HEK293 (cell line): ENCODE data around the gene MBLAC1.

Source experiments
- CTCF ChIA-PET: fragments of 350-600 bp; formaldehyde crosslinking; extraction: SDS; loops from one replicate; lab custom pipeline; 2021; ENCODE audit warnings: antibody characterized with exemption; lab: Yijun Ruan, JAX
- POLR2A ChIA-PET: fragments of 300-600 bp; formaldehyde crosslinking; extraction: SDS; loops from one replicate; lab custom pipeline; 2020; ENCODE audit warnings: antibody characterized with exemption, inconsistent platforms; lab: Yijun Ruan, JAX
- H3K27ac ChIP-seq: fragments of 200-500 bp; sonication (Bioruptor generic); 2 replicates; pipeline ENCODE4 v1.5.1; 2014; ENCODE audit warnings: low read depth, low read length, control low read depth, inconsistent platforms; ENCODE audit errors: extremely low read depth
- H3K36me3 ChIP-seq, 2 experiments: fragments of 200-500 bp in 1 of 2; sonication (Bioruptor generic) in 1 of 2; 1 replicate in 1 of 2; 2 replicates in 1 of 2; pipeline ENCODE4 v1.5.1; 2014 to 2017; ENCODE audit warnings: inconsistent platforms in 2 of 2, low read length in 2 of 2; ENCODE audit not compliant: control insufficient read depth in 2 of 2, insufficient read depth in 1 of 2
- H3K4me1 ChIP-seq: fragments of 200-500 bp; sonication (Bioruptor generic); 2 replicates; pipeline ENCODE4 v1.5.1; 2014; ENCODE audit warnings: mild to moderate bottlenecking, low read length, inconsistent platforms; ENCODE audit not compliant: control insufficient read depth, insufficient read depth
- H3K4me3 ChIP-seq: 2 replicates; pipeline ENCODE4 v1.5.1; 2011; ENCODE audit warnings: low read depth, mild to moderate bottlenecking, control low read depth, low read length, moderate library complexity
- H3K9me3 ChIP-seq: fragments of 200-500 bp; sonication (Bioruptor generic); 2 replicates; pipeline ENCODE4 v1.5.1; 2014; ENCODE audit warnings: low read depth, low read length, inconsistent platforms; ENCODE audit not compliant: control insufficient read depth, insufficient read depth
- MZF1 ChIP-seq: fragments of 450-650 bp; formaldehyde crosslinking; IDR thresholded peaks from 2 replicates; pipeline ENCODE4 v1.5.1; 2017; ENCODE audit warnings: missing biosample characterization, missing genetic modification characterization, borderline replicate concordance
- TRIM28 ChIP-seq: IDR thresholded peaks from 2 replicates; pipeline ENCODE4 v1.6.1; 2011; ENCODE audit warnings: low read length, control low read depth, borderline replicate concordance
- ZBTB17 ChIP-seq: fragments of 450-650 bp; formaldehyde crosslinking; IDR thresholded peaks from 2 replicates; pipeline ENCODE4 v1.5.1; 2016; ENCODE audit warnings: missing biosample characterization, missing genetic modification characterization
- ZBTB20 ChIP-seq: fragments of 450-650 bp; formaldehyde crosslinking; IDR thresholded peaks from 2 replicates; pipeline ENCODE4 v1.5.1; 2016; ENCODE audit warnings: missing biosample characterization, missing genetic modification characterization
- ZBTB44 ChIP-seq: fragments of 450-650 bp; IDR thresholded peaks from 2 replicates; pipeline ENCODE4 v1.5.1; 2018; ENCODE audit warnings: missing biosample characterization, mild to moderate bottlenecking, missing genetic modification characterization
- ZBTB48 ChIP-seq: fragments of 450-650 bp; formaldehyde crosslinking; IDR thresholded peaks from 2 replicates; pipeline ENCODE4 v1.5.1; 2016; ENCODE audit warnings: missing biosample characterization, missing genetic modification characterization
- ZEB2 ChIP-seq: fragments of 450-650 bp; formaldehyde crosslinking; IDR thresholded peaks from 2 replicates; pipeline ENCODE4 v1.5.1; 2016; ENCODE audit warnings: missing biosample characterization, missing genetic modification characterization
- ZIC2 ChIP-seq: fragments of 450-650 bp; formaldehyde crosslinking; IDR thresholded peaks from 2 replicates; pipeline ENCODE4 v1.5.1; 2016; ENCODE audit warnings: missing biosample characterization, missing genetic modification characterization
- ZNF10 ChIP-seq: fragments of 450-650 bp; formaldehyde crosslinking; IDR thresholded peaks from 2 replicates; pipeline ENCODE4 v1.5.1; 2017; ENCODE audit warnings: missing biosample characterization, missing genetic modification characterization
- ZNF19 ChIP-seq: fragments of 450-650 bp; formaldehyde crosslinking; IDR thresholded peaks from 2 replicates; pipeline ENCODE4; 2016; ENCODE audit warnings: missing biosample characterization, missing genetic modification characterization, low read depth
- ZNF214 ChIP-seq: fragments of 450-650 bp; formaldehyde crosslinking; IDR thresholded peaks from 2 replicates; pipeline ENCODE4 v1.5.1; 2017; ENCODE audit warnings: missing biosample characterization, mild to moderate bottlenecking, missing genetic modification characterization, borderline replicate concordance
- ZNF223 ChIP-seq: fragments of 450-650 bp; formaldehyde crosslinking; IDR thresholded peaks from 2 replicates; pipeline ENCODE4 v1.5.1; 2016; ENCODE audit warnings: missing biosample characterization, missing genetic modification characterization
- ZNF24 ChIP-seq: fragments of 450-650 bp; formaldehyde crosslinking; IDR thresholded peaks from 2 replicates; pipeline ENCODE4 v1.5.1; 2016; ENCODE audit warnings: missing biosample characterization, missing genetic modification characterization
- ZNF341 ChIP-seq: fragments of 450-650 bp; formaldehyde crosslinking; IDR thresholded peaks from 2 replicates; pipeline ENCODE4; 2016; ENCODE audit warnings: low read depth, missing biosample characterization, missing genetic modification characterization
- ZNF394 ChIP-seq: fragments of 450-650 bp; formaldehyde crosslinking; IDR thresholded peaks from 2 replicates; pipeline ENCODE4 v1.5.1; 2016; ENCODE audit warnings: missing biosample characterization, missing genetic modification characterization, mild to moderate bottlenecking, moderate library complexity, borderline replicate concordance
- ZNF449 ChIP-seq: fragments of 450-650 bp; formaldehyde crosslinking; IDR thresholded peaks from 2 replicates; pipeline ENCODE4 v1.5.1; 2017; ENCODE audit warnings: missing biosample characterization, mild to moderate bottlenecking, missing genetic modification characterization, moderate library complexity
- ZNF548 ChIP-seq: fragments of 450-650 bp; formaldehyde crosslinking; IDR thresholded peaks from 2 replicates; pipeline ENCODE4 v1.5.1; 2016; ENCODE audit warnings: missing biosample characterization, missing genetic modification characterization
- ZNF629 ChIP-seq: fragments of 450-650 bp; formaldehyde crosslinking; IDR thresholded peaks from 2 replicates; pipeline ENCODE4 v1.5.1; 2017; ENCODE audit warnings: missing biosample characterization, missing genetic modification characterization
- ZNF660 ChIP-seq: fragments of 450-650 bp; IDR thresholded peaks from 2 replicates; pipeline ENCODE4 v1.5.1; 2018; ENCODE audit warnings: missing biosample characterization, mild to moderate bottlenecking, missing genetic modification characterization
- ZNF692 ChIP-seq: fragments of 450-650 bp; formaldehyde crosslinking; IDR thresholded peaks from 2 replicates; pipeline ENCODE4 v1.5.1; 2016; ENCODE audit warnings: missing biosample characterization, missing genetic modification characterization
- ZNF837 ChIP-seq: fragments of 450-650 bp; formaldehyde crosslinking; IDR thresholded peaks from 2 replicates; pipeline ENCODE4 v1.5.1; 2016; ENCODE audit warnings: missing biosample characterization, missing genetic modification characterization
- ZSCAN23 ChIP-seq: fragments of 450-650 bp; formaldehyde crosslinking; IDR thresholded peaks from 2 replicates; pipeline ENCODE4 v1.5.1; 2016; ENCODE audit warnings: missing biosample characterization, missing genetic modification characterization
- TF ChIP-seq, protein P1 (sequence below): fragments of 450-650 bp; formaldehyde crosslinking; IDR thresholded peaks from 2 replicates; pipeline ENCODE4 v1.5.1; 2016; ENCODE audit warnings: missing biosample characterization, missing genetic modification characterization
- TF ChIP-seq, protein P2 (sequence below): fragments of 450-650 bp; formaldehyde crosslinking; IDR thresholded peaks from 2 replicates; pipeline ENCODE4 v1.5.1; 2016; ENCODE audit warnings: missing biosample characterization, missing genetic modification characterization
- TF ChIP-seq, protein P3 (sequence below): fragments of 450-650 bp; formaldehyde crosslinking; IDR thresholded peaks from 2 replicates; pipeline ENCODE4 v1.5.1; 2016; ENCODE audit warnings: missing biosample characterization, missing genetic modification characterization, borderline replicate concordance

MBLAC1 gene

GRCh38 chr7:100091411-100092181 lies 35.2 kb upstream of the MBLAC1 start:
- Histone ChIP-seq H3K4me1 (peaks cover 8% of the 10 kb centered on the region), H3K4me3 (no peak overlapping the region), H3K27ac (no peak overlapping the region; the same call in 1 of the 2 replicates), H3K36me3 (peaks cover 30 to 64% of the 10 kb centered on the region in 2 experiments), H3K9me3 (no peaks in the 10 kb centered on the region)
- CTCF ChIA-PET: interaction anchor here (0.7 kb wide), 1 partner anchor 9 kb away, joined by 3 read pairs; no protein-coding TSS in a partner anchor
- POLR2A ChIA-PET: interaction anchor here (1.1 to 7.9 kb wide), 5 partner anchors 9 to 57 kb away, joined by 3 to 115 read pairs (median 4); partner anchors contain the start of genes AP4M1, LAMTOR4, MBLAC1 and MCM7
- TF ChIP-seq ZNF449 (0 out of 2 replicates have a peak, but pooled peaks have one; percentile 5), ZSCAN23 (no peak), ZNF223 (tag by site-specific recombination) (no peak), ZNF394 (peak; percentile 10; the same call in 1 of the 2 replicates), ZNF548 (tag by site-specific recombination) (no peak), MZF1 (tag by site-specific recombination) (peak; percentile 36), ZNF10 (tag by site-specific recombination) (0 out of 2 replicates have a peak, but pooled peaks have one; percentile 10), ZBTB20 (tag by site-specific recombination) (peak; percentile 48; the same call in 1 of the 2 replicates), ZBTB44 (peak; percentile 23; the same call in 1 of the 2 replicates), ZBTB17 (tag by site-specific recombination) (peak; percentile 51; the same call in 1 of the 2 replicates), ZNF837 (tag by site-specific recombination) (no peak), ZNF692 (tag by site-specific recombination) (0 out of 2 replicates have a peak, but pooled peaks have one; percentile 6), ZNF629 (tag by site-specific recombination) (peak; percentile 44), TRIM28 (no peak), ZBTB48 (tag by site-specific recombination) (peak; percentile 57; the same call in 1 of the 2 replicates), ZIC2 (tag by site-specific recombination) (no peak), ZEB2 (tag by site-specific recombination) (peak; percentile 38; the same call in 1 of the 2 replicates), ZNF214 (tag by site-specific recombination) (no peak), ZNF341 (no peak), ZNF660 (tag by site-specific recombination) (peak; percentile 16; the same call in 1 of the 2 replicates), ZNF19 (tag by site-specific recombination) (no peak), ZNF24 (0 out of 2 replicates have a peak, but pooled peaks have one; percentile 15)
- TF ChIP-seq, protein P1, sequence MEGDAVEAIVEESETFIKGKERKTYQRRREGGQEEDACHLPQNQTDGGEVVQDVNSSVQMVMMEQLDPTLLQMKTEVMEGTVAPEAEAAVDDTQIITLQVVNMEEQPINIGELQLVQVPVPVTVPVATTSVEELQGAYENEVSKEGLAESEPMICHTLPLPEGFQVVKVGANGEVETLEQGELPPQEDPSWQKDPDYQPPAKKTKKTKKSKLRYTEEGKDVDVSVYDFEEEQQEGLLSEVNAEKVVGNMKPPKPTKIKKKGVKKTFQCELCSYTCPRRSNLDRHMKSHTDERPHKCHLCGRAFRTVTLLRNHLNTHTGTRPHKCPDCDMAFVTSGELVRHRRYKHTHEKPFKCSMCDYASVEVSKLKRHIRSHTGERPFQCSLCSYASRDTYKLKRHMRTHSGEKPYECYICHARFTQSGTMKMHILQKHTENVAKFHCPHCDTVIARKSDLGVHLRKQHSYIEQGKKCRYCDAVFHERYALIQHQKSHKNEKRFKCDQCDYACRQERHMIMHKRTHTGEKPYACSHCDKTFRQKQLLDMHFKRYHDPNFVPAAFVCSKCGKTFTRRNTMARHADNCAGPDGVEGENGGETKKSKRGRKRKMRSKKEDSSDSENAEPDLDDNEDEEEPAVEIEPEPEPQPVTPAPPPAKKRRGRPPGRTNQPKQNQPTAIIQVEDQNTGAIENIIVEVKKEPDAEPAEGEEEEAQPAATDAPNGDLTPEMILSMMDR: peak; percentile 21; the same call in 1 of the 2 replicates
- TF ChIP-seq, protein P2, sequence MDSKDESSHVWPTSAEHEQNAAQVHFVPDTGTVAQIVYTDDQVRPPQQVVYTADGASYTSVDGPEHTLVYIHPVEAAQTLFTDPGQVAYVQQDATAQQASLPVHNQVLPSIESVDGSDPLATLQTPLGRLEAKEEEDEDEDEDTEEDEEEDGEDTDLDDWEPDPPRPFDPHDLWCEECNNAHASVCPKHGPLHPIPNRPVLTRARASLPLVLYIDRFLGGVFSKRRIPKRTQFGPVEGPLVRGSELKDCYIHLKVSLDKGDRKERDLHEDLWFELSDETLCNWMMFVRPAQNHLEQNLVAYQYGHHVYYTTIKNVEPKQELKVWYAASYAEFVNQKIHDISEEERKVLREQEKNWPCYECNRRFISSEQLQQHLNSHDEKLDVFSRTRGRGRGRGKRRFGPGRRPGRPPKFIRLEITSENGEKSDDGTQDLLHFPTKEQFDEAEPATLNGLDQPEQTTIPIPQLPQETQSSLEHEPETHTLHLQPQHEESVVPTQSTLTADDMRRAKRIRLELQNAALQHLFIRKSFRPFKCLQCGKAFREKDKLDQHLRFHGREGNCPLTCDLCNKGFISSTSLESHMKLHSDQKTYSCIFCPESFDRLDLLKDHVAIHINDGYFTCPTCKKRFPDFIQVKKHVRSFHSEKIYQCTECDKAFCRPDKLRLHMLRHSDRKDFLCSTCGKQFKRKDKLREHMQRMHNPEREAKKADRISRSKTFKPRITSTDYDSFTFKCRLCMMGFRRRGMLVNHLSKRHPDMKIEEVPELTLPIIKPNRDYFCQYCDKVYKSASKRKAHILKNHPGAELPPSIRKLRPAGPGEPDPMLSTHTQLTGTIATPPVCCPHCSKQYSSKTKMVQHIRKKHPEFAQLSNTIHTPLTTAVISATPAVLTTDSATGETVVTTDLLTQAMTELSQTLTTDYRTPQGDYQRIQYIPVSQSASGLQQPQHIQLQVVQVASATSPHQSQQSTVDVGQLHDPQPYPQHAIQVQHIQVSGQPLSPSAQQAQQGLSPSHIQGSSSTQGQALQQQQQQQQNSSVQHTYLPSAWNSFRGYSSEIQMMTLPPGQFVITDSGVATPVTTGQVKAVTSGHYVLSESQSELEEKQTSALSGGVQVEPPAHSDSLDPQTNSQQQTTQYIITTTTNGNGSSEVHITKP (tag by site-specific recombination): peak; percentile 79
- TF ChIP-seq, protein P3, sequence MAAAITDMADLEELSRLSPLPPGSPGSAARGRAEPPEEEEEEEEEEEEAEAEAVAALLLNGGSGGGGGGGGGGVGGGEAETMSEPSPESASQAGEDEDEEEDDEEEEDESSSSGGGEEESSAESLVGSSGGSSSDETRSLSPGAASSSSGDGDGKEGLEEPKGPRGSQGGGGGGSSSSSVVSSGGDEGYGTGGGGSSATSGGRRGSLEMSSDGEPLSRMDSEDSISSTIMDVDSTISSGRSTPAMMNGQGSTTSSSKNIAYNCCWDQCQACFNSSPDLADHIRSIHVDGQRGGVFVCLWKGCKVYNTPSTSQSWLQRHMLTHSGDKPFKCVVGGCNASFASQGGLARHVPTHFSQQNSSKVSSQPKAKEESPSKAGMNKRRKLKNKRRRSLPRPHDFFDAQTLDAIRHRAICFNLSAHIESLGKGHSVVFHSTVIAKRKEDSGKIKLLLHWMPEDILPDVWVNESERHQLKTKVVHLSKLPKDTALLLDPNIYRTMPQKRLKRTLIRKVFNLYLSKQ (tag by site-specific recombination): no peak
